Lung (tissue), 12 donors: Measurements from ENCODE around the gene SRC. TPM values are rescaled to one million over a fixed set of nuclear protein-coding genes. Genes with fewer than 3 reads are reported as not detected.
A peak's percentile ranks its signal among the peaks of the same experiment; 100 is the strongest.

Experiments used
- ATAC-seq: fragments of 200-7000 bp; cut with Tn5 transposase; one replicate; pipeline ENCODE4 v1.9.1; 2020; ENCODE audit warnings: moderate number of reproducible peaks; ENCODE audit not compliant: insufficient read depth, low FRiP score
- DNase-seq, 3 donors: peaks; one replicate each; pipeline ENCODE4 v3.0.0-alpha.2; 2013 to 2017
- H3K27ac ChIP-seq, 2 donors: one replicate each; pipeline ENCODE4 v1.5.1; 2013; ENCODE audit warnings: mild to moderate bottlenecking in 2 of 2, moderate library complexity in 2 of 2, control low read depth in 1 of 2, inconsistent platforms in 1 of 2, low read depth in 1 of 2, low read length in 1 of 2
- H3K27me3 ChIP-seq, 3 donors: one replicate each; pipeline ENCODE4 v1.5.1; 2013; ENCODE audit warnings: low read length in 2 of 3; ENCODE audit not compliant: control insufficient read depth in 3 of 3, insufficient read depth in 3 of 3
- H3K36me3 ChIP-seq, 4 donors: one replicate each; pipeline ENCODE4 v1.5.1; 2013; ENCODE audit warnings: low read length in 4 of 4, mild to moderate bottlenecking in 1 of 4, moderate library complexity in 1 of 4; ENCODE audit not compliant: control insufficient read depth in 4 of 4, insufficient read depth in 4 of 4
- H3K4me1 ChIP-seq, 5 donors: one replicate each; pipeline ENCODE4 v1.5.1; 2013; ENCODE audit warnings: low read length in 5 of 5, mild to moderate bottlenecking in 2 of 5, moderate library complexity in 1 of 5; ENCODE audit not compliant: control insufficient read depth in 5 of 5, insufficient read depth in 5 of 5
- H3K4me3 ChIP-seq: one replicate; pipeline ENCODE4 v1.5.1; 2013; ENCODE audit warnings: mild to moderate bottlenecking, control low read depth, moderate library complexity
- H3K9ac ChIP-seq, 2 donors: one replicate each; pipeline ENCODE4 v1.5.1; 2013; ENCODE audit warnings: low read length in 2 of 2, control low read depth in 1 of 2; ENCODE audit not compliant: insufficient read depth in 1 of 2
- H3K9me3 ChIP-seq, 4 donors: one replicate each; pipeline ENCODE4 v1.5.1; 2013; ENCODE audit warnings: low read length in 3 of 4, mild to moderate bottlenecking in 1 of 4, moderate library complexity in 1 of 4; ENCODE audit not compliant: control insufficient read depth in 4 of 4, insufficient read depth in 3 of 4
- WGBS, 2 donors: extraction: QIAGEN DNeasy Blood & Tissue Kit; methylation state at CpG; one replicate each; pipeline ENCODE4 v1.1.7; 2013; 5-methylcytosine and 5-hydroxymethylcytosine counted together
- polyA plus RNA-seq, 2 donors: library from polyadenylated mRNA; stranded (reverse); fragments of 200-250 nt; gene quantifications; one replicate each; pipeline ENCODE4 v1.2.1, GENCODE V29; 2013
- total RNA-seq, 2 donors: library from RNA; depleted of rRNA in 1 of 2; stranded (reverse); fragments of >200 nt in 1 of 2; gene quantifications; one replicate each; pipeline ENCODE4 v1.2.1, GENCODE V29; 2014 to 2021
- TF ChIP-seq, protein P1 (sequence below): IDR thresholded peaks from 2 replicates; pipeline ENCODE4 v1.5.1; 2012; ENCODE audit warnings: mild to moderate bottlenecking; ENCODE audit errors: control extremely low read depth, extremely low read depth
- donor health status: control.
- donor health status: control.
- donor health status: Bipolar disorder and iron deficiency.
- donor health status: healthy.
- donor health status: DM: yes; HTN: yes; CAD: no.

SRC gene
- total and polyA plus RNA-seq, 4 donors: 35.6 to 69.5 (median 50.1) TPM

DNA sequence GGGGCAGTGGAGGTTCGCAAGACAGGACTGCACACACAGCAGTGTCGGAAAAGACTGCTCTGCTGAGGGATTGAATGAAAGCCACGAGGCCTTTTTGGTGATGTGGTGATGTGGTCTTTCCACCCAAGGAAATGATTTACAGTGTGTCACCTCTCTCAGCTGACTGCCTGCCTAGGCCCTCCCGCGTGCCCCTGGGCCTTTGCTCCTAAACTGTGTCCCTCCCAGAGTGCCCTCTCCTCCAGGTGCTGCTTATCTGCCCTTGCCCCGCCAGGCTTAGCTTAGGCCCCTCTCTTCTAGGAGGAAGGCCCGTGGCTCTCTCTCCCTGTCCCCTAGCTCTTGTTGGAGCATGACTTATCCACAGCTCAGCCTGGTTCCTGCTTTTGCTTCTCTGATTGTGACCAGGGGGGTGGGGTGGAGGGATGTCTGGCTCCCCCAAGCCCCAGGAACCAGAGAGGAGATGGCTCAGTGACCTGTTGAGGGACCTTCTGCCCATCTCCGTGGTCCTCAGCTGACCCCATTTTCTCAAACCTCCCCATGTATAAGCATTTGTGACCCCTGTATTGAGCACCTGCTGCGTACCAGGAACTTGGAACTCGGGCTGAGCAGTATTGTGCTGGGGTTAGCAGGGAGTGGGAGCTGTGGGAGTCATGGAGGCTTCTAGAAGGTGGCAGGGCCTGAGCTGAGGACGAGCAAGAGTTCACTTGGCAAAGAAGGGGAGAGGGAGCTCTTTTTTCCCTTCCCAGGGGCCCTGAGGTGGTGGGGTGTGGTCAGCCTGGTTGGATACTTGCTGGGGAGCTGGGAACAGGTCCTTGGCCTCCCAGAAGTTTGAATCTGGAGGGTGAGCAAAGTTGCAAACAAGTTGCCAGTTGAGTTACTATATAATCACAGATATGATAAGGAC lies 2.2 kb downstream of the SRC start:
- WGBS, 2 donors: 72 to 74% methylated on average over 11 of the region's 11 CpGs
- DNase-seq (peak in 1 of 3 donors; percentile 10), ATAC-seq (no peak)
- Histone ChIP-seq H3K27me3 (no peaks in the 10 kb centered on the region), H3K36me3 (peaks cover 0 to 6% (median under 1%) of the 10 kb centered on the region in 4 donors), H3K9me3 (no peaks in the 10 kb centered on the region), H3K9ac (no peak overlapping the region), H3K4me1 (peaks cover 0 to 17% (median 6%) of the 10 kb centered on the region in 5 donors), H3K27ac (peak overlapping the region in 1 of 2 donors; percentile 37), H3K4me3 (no peak overlapping the region)
- TF ChIP-seq, protein P1, sequence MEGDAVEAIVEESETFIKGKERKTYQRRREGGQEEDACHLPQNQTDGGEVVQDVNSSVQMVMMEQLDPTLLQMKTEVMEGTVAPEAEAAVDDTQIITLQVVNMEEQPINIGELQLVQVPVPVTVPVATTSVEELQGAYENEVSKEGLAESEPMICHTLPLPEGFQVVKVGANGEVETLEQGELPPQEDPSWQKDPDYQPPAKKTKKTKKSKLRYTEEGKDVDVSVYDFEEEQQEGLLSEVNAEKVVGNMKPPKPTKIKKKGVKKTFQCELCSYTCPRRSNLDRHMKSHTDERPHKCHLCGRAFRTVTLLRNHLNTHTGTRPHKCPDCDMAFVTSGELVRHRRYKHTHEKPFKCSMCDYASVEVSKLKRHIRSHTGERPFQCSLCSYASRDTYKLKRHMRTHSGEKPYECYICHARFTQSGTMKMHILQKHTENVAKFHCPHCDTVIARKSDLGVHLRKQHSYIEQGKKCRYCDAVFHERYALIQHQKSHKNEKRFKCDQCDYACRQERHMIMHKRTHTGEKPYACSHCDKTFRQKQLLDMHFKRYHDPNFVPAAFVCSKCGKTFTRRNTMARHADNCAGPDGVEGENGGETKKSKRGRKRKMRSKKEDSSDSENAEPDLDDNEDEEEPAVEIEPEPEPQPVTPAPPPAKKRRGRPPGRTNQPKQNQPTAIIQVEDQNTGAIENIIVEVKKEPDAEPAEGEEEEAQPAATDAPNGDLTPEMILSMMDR: no peak

DNA sequence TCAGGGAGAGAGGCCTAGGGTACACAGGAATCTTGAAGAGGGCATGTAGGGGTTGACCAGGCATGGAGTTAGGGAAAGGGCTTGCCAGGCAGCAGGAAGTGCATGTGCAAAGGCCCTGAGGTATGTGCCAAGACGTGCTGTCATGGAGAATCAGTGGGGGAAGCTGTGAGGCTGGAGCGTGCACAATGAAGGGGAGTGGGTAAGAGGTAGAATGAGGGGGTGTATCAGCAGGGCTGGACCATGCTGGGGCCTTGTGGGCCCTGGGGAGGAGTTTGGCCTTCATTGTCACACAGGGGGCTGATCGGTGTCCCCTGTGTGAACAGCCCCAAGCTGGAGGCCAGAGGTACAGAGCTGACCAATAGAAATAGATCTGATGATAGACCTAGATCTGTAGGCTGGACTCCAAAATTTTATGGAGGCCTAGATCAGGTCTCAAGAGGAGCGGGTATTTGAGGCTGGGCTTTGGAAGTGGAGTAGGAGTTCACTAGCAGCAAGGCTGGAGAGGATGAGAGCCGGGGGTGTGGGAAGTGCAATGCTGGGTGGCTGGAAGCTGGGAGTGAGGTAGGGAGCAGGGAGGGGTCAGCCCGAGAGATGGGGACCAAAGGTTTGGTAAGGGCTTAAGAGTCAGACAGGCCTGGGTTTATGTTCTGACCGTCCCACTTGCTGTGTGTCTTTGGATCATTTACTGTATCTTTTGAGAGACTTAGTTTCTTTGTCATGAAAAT lies 3.0 kb downstream of the SRC start:
- Histone ChIP-seq H3K36me3 (peaks cover 0 to 6% (median 2%) of the 10 kb centered on the region in 4 donors), H3K4me1 (peaks cover 0 to 13% (median 6%) of the 10 kb centered on the region in 5 donors), H3K9me3 (no peaks in the 10 kb centered on the region), H3K9ac (no peak overlapping the region), H3K27me3 (no peaks in the 10 kb centered on the region), H3K4me3 (no peak overlapping the region), H3K27ac (peak overlapping the region in 1 of 2 donors; percentile 10)
- WGBS, 2 donors: 89 to 95% methylated on average over 7 of the region's 7 CpGs
- TF ChIP-seq, protein P1: no peak
- DNase-seq (peak in 1 of 3 donors; percentile 4), ATAC-seq (no peak)

DNA sequence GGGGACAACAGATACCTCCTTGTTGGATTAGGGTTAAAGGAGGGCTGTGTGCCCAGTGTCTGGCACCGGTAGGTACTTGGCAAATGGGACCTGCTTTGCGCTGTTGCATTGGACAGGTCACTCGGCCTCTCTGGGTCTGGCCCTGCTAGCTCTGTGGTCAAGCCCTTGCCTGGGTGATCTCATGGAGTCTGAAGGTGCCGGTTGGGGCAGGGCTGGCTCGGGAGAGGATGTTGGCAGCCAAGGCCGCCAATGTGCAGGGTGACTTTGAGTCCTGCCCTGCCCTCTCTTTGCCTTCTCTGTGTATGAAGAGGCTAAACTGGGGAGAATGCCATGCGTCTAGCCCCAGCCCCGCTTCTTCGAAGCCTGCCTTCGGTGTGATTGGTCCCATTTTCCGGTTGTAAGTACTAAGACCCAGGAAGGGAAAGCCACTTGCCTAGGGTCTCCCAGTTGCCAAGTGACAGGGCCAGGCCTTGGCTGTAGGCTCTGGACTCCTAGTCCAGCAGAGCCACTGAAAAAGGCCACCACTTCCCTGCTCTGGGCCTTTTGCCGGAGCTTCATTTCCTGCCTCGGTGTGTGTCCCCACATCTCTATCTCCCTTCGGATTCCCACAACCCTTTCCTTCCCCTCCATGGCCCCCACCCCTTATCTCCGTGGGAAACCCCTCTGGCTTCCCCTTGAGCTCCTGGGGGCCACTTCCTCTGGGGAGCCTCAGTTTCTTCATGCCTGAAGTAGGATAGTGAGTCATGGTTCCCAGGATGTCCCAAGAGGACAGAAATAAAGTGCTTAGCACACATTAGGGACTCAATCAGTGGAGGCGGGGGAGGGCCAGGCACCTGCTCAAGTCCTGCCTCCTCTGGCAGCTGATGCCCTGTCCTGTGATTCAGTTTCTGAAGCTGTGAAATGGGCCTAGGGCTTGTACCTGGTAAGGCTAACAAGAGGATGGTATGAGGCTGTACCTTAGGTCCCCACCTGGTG lies 3.9 kb downstream of the SRC start:
- Histone ChIP-seq H3K4me1 (peaks cover 0 to 13% (median 6%) of the 10 kb centered on the region in 5 donors), H3K27me3 (no peaks in the 10 kb centered on the region), H3K9me3 (no peaks in the 10 kb centered on the region), H3K27ac (peak overlapping the region in 1 of 2 donors; percentile 9), H3K36me3 (peaks cover 0 to 6% (median 2%) of the 10 kb centered on the region in 4 donors), H3K9ac (no peak overlapping the region), H3K4me3 (no peak overlapping the region)
- TF ChIP-seq, protein P1: no peak
- WGBS, 2 donors: 67 to 69% methylated on average over 16 of the region's 16 CpGs
- DNase-seq: peak in 1 of 3 donors; percentile 10
- no peak for ATAC-seq
